Inflammatory macrophage treated with lipopolysaccharide for 1 hour (primary cell): Measurements from ENCODE around the gene TGFB3.
"Not testable (repeated sequence)": the region's sequence is repeated elsewhere in the genome, so short reads cannot be mapped to it uniquely, and the experiment has no call there.

ENCODE experiments used
- DNase-seq, 2 donors: peaks; one replicate each; pipeline ENCODE4 v3.0.0-alpha.2; 2020 to 2022

TGFB3 gene

GRCh38 chr14:75944607-75945241 lies 37.1 kb downstream of the TGFB3 start:
- DNase-seq: no peak

- DNase-seq: no peak
Observed at GRCh38 chr14:75941030-75941429, 40.8 kb downstream of the TGFB3 start.

GRCh38 chr14:75939200-75939599 lies 42.6 kb downstream of the TGFB3 start:
- DNase-seq: no peak

GRCh38 chr14:75934998-75935628 lies 46.7 kb downstream of the TGFB3 start:
- no peak for DNase-seq

- no peak for DNase-seq
Observed at GRCh38 chr14:75933712-75934296, 48.0 kb downstream of the TGFB3 start.

- DNase-seq: no peak
Observed at GRCh38 chr14:75928690-75929181, 53.1 kb downstream of the TGFB3 start.

GRCh38 chr14:75927564-75928087 lies 54.2 kb downstream of the TGFB3 start:
- DNase-seq: no peak

- DNase-seq: no peak
Observed at GRCh38 chr14:75926431-75927115, 55.2 kb downstream of the TGFB3 start.

GRCh38 chr14:75925141-75925840 lies 56.5 kb downstream of the TGFB3 start:
- DNase-seq: not testable (repeated sequence)

GRCh38 chr14:75920421-75920820 lies 61.4 kb downstream of the TGFB3 start:
- not testable (repeated sequence) for DNase-seq

GRCh38 chr14:75917946-75918335 lies 63.9 kb downstream of the TGFB3 start:
- no peak for DNase-seq

- no peak for DNase-seq
Observed at GRCh38 chr14:75917322-75917945, 64.4 kb downstream of the TGFB3 start.

- no peak for DNase-seq
Observed at GRCh38 chr14:75915045-75915444, 66.8 kb downstream of the TGFB3 start.

- no peak for DNase-seq
Observed at GRCh38 chr14:75913183-75913582, 68.6 kb downstream of the TGFB3 start.

GRCh38 chr14:75911883-75912282 lies 69.9 kb downstream of the TGFB3 start:
- no peak for DNase-seq

GRCh38 chr14:75910048-75910447 lies 71.7 kb downstream of the TGFB3 start:
- DNase-seq: no peak

- no peak for DNase-seq
Observed at GRCh38 chr14:75909630-75910029, 72.2 kb downstream of the TGFB3 start.
